LNCaP clone FGC (cell line): ENCODE data around the gene ATP8A2.

Experiments
- DNase-seq: peaks from one replicate; pipeline ENCODE4 v3.0.0-alpha.2; 2011; ENCODE audit warnings: low read depth
- H3K4me3 ChIP-seq: 2 replicates; pipeline ENCODE4 v1.5.1; 2011; ENCODE audit warnings: mild to moderate bottlenecking, low read depth, low read length, control low read depth
- CTCF ChIP-seq: IDR thresholded peaks from 2 replicates; pipeline ENCODE4 v1.5.1; 2012; ENCODE audit warnings: mild to moderate bottlenecking; ENCODE audit not compliant: control insufficient read depth, insufficient read depth; ENCODE audit errors: extremely low read depth

The ATP8A2 gene

GRCh38 chr13:25598421-25598820, 226.6 kb downstream of the ATP8A2 start:
- DNase-seq: no peak
- no peak overlapping the region for H3K4me3 ChIP-seq
- TF ChIP-seq CTCF: no peak

- H3K4me3 ChIP-seq: no peak overlapping the region
- DNase-seq: no peak
- no peak for TF ChIP-seq CTCF
These were observed 230.4 kb downstream of the ATP8A2 start for GRCh38 chr13:25602176-25602575.

DNA sequence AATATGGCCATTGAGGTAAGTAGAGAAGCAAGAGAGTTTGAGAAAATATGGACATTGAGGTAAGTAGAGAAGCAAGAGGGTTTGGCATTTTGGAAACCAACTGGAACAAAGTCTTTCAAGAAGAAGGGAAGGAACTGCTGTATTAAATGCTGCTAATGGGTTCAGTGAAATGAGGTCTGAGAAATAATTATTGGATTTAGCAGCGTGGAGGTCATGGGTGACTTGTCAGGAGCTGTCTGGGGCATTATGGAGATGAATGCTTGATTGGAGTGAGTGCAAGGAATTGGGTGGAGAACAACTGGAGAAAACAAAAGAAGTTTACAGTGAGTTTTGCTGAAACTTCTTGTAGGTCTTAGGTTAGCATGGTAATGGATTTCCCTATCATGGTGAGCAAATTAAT, 232.3 kb downstream of the ATP8A2 start:
- no peak overlapping the region for H3K4me3 ChIP-seq
- no peak for TF ChIP-seq CTCF
- DNase-seq: no peak

DNA sequence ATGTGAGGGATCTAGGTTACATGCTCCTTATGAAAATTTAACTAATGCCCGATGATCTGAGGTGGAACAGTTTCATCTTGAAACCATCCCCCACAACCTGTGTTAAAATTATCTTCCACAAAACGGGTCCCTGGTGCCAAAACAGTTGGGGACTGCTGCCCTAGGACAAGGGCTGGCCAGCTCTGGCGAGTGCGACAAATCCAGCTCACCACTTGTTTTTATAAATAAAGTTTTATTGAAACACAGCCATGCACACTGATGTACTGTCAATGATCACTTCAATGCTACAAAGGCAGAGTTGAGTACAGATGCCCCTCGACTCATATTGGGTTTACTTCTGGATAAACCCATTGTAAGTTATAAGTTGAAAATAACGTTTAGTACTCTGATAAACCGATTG, 235.3 kb downstream of the ATP8A2 start:
- no peak for DNase-seq
- TF ChIP-seq CTCF: no peak
- H3K4me3 ChIP-seq: no peak overlapping the region

- no peak for TF ChIP-seq CTCF
These were observed 236.4 kb downstream of the ATP8A2 start for GRCh38 chr13:25608181-25608580.

DNA sequence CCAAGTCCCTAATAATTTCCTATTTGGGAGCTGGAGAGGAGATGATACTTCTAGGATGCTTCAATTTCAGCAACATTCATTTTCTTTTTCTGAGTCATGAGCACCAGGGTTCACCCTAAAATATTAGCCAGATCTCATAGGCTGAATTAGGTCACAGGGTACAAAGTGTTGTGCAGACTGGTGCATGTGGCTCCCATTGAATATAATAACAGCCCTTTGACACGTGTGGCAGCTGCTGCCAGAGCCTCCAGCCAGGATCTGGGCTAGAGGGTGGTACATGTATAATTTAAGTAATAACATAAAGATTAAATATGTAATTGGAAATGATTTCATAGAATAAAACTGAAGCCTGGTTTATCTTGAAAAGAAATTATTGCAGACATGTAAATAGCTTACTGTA, 244.9 kb downstream of the ATP8A2 start:
- no peak overlapping the region for H3K4me3 ChIP-seq
- DNase-seq: no peak
- no peak for TF ChIP-seq CTCF

More at GRCh38 chr13:25608181-25608580, 236.4 kb downstream of the ATP8A2 start:
- no peak overlapping the region for H3K4me3 ChIP-seq
- peak; percentile 10 for DNase-seq

- DNase-seq: peak; percentile 17
- no peak for TF ChIP-seq CTCF
- H3K4me3 ChIP-seq: no peak overlapping the region
These were observed 248.1 kb downstream of the ATP8A2 start for GRCh38 chr13:25619897-25620296.
